GM12874 (cell line): ENCODE measurements around the gene JPH3.

Experiments
- TF ChIP-seq, protein P1 (sequence below): IDR thresholded peaks from 2 replicates; pipeline ENCODE4 v1.5.1; 2011; ENCODE audit warnings: low read depth, mild to moderate bottlenecking, control low read depth, low read length, moderate library complexity; ENCODE audit not compliant: insufficient read depth

JPH3 gene

DNA sequence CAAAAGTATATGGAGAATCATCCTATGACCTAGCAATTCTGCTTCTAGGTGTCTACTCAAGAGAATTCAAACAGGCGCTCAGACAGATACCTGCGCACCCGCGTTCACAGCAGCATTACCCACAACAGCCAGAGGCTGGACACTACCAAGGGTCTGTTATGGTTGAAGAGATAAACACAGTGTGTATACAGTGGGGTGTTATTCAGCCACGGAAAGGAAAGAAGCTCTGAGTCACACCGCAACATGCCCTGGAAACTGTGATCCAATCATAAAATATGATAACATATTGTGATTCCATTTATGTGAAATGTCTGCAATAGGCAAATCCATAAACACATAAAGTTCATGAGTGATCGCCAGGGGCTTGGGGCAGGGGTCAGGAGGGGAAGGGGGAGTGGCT lies 18.0 kb upstream of the JPH3 start:
- TF ChIP-seq, protein P1, sequence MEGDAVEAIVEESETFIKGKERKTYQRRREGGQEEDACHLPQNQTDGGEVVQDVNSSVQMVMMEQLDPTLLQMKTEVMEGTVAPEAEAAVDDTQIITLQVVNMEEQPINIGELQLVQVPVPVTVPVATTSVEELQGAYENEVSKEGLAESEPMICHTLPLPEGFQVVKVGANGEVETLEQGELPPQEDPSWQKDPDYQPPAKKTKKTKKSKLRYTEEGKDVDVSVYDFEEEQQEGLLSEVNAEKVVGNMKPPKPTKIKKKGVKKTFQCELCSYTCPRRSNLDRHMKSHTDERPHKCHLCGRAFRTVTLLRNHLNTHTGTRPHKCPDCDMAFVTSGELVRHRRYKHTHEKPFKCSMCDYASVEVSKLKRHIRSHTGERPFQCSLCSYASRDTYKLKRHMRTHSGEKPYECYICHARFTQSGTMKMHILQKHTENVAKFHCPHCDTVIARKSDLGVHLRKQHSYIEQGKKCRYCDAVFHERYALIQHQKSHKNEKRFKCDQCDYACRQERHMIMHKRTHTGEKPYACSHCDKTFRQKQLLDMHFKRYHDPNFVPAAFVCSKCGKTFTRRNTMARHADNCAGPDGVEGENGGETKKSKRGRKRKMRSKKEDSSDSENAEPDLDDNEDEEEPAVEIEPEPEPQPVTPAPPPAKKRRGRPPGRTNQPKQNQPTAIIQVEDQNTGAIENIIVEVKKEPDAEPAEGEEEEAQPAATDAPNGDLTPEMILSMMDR, result no peak

- TF ChIP-seq, protein P1, result no peak
These were observed 17.3 kb upstream of the JPH3 start for GRCh38 chr16:87584975-87585374.

DNA sequence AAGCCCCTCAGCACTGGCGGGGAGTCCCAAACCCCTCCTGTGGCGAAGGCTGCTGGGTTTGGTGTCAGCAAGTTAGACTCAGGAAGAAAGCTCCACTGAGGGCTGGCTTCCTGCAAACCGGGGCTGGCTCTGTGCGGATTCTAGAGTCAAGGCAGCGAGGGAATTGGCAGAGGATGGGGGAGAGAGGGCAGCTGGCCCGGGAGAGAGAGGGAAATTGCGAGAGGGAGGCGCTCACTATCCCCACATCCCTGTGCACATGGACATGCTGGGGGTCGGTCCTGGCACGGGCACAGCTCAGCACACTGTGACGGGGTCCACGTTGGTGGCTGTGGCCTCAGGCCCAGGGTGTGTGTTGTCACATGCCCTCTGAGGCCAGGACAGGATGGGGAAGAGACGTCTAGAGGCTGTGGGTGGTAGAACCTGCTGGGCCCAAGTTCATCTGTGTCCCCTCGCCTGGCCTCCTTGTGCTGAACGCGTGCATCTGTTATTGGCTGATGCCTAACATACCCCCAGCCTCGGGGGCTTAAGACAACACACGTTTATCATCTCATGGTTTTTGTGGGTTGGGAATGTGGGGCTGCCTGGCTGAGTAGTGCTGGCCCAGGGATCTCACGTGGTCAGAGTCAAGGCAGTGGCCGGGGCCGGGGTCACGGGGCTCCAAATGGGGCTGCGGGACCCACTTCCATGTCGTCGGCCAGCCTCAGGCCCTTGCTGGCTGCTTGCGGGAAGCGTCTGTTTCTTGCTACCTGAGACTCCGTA lies 16.7 kb upstream of the JPH3 start:
- TF ChIP-seq, protein P1, result no peak

GRCh38 chr16:87586201-87586782 lies 16.0 kb upstream of the JPH3 start:
- TF ChIP-seq, protein P1, result no peak

GRCh38 chr16:87587636-87588035 lies 14.7 kb upstream of the JPH3 start:
- TF ChIP-seq, protein P1, result no peak

- TF ChIP-seq, protein P1, result no peak
These were observed 10.1 kb upstream of the JPH3 start for GRCh38 chr16:87592018-87592712.

DNA sequence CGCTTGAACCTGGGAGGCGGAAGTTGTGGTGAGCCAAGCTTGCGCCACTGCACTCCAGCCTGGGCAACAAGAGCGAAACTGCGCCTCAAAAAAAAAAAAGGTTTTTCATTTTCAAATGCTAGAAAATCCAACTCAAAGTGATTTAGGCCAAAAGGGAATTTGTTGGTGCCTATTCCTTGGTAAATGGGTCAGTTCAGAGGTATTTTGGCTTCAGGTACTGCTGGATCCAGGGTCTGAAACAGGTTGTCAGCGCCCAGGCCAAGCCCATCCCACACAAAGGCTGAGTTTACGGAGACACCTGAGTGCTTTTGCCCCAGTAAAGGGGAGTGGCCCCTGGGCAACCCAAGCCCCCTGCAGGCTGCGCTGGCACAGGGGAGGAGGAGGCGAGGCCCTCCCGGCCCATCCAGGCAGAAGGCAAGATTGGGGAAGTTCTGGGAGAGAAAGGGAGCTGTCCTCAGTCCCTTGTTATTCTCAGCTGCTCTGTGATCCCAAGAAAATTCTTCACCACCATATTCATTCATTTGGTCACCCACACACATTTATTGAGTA lies 8.5 kb upstream of the JPH3 start:
- TF ChIP-seq, protein P1, result no peak
